HepG2 (cell line): ENCODE results near the gene MAP3K19. TPM values are rescaled to one million over a fixed set of nuclear protein-coding genes. Genes with fewer than 3 reads are reported as not detected.

Experiments used
- ARID5B ChIP-seq: IDR thresholded peaks from 2 replicates; pipeline ENCODE4 v1.4.0; 2020; ENCODE audit warnings: mild to moderate bottlenecking, missing genetic modification reagents
- CSRNP2 ChIP-seq: sonication (generic); formaldehyde crosslinking; conservative IDR thresholded peaks from 2 replicates; pipeline ENCODE4 v1.8.0; 2022; ENCODE audit warnings: low read depth, missing genetic modification reagents
- EP300 ChIP-seq, 3 experiments: sonication (generic) in 1 of 3; formaldehyde crosslinking in 1 of 3; IDR thresholded peaks; 2 replicates each; pipeline versions ENCODE4 v1.5.1 to v1.6.1; 2011 to 2020; ENCODE audit warnings: low read depth in 2 of 3, low read length in 2 of 3, borderline replicate concordance in 1 of 3, improper control_type of control experiment in 1 of 3, mild to moderate bottlenecking in 1 of 3, missing genetic modification reagents in 1 of 3, moderate library complexity in 1 of 3
- MED1 ChIP-seq: sonication (generic); formaldehyde crosslinking; IDR thresholded peaks from 2 replicates; pipeline ENCODE4 v1.4.0; 2020; ENCODE audit warnings: missing genetic modification reagents
- MIER3 ChIP-seq: IDR thresholded peaks from 2 replicates; pipeline ENCODE4 v1.6.1; 2016; ENCODE audit warnings: missing compliant biosample characterization, borderline replicate concordance
- NR2F6 ChIP-seq, 2 experiments: IDR thresholded peaks; 2 replicates each; pipeline ENCODE4 v1.6.1; 2016; ENCODE audit warnings: antibody characterized with exemption in 1 of 2, mild to moderate bottlenecking in 1 of 2
- RARA ChIP-seq: IDR thresholded peaks from 2 replicates; pipeline ENCODE4 v1.6.1; 2016; ENCODE audit warnings: missing genetic modification reagents, missing compliant biosample characterization
- SOX13 ChIP-seq, 3 experiments: fragments of 450-650 bp in 1 of 3; sonication (generic) in 1 of 3; formaldehyde crosslinking in 1 of 3; IDR thresholded peaks in 2 of 3; conservative IDR thresholded peaks in 1 of 3; 2 replicates each; pipeline versions ENCODE4 v1.5.0 to v1.6.1; 2016 to 2020; ENCODE audit warnings: antibody characterized with exemption in 1 of 3, mild to moderate bottlenecking in 1 of 3, missing compliant biosample characterization in 1 of 3, missing genetic modification reagents in 1 of 3, moderate library complexity in 1 of 3
- TBL1XR1 ChIP-seq: fragments of 150-350 bp; IDR thresholded peaks from 2 replicates; pipeline ENCODE4 v1.6.1; 2014; ENCODE audit warnings: borderline replicate concordance, low read length; ENCODE audit not compliant: partially characterized antibody
- THRA ChIP-seq: sonication (generic); formaldehyde crosslinking; IDR thresholded peaks from 2 replicates; pipeline ENCODE4 v1.4.0; 2020; ENCODE audit warnings: missing genetic modification reagents, borderline replicate concordance
- ZGPAT ChIP-seq: IDR thresholded peaks from 2 replicates; pipeline ENCODE4 v1.6.1; 2016; ENCODE audit warnings: mild to moderate bottlenecking
- ZKSCAN5 ChIP-seq: sonication (generic); formaldehyde crosslinking; IDR thresholded peaks from 2 replicates; pipeline ENCODE4 v1.5.1; 2020; ENCODE audit warnings: mild to moderate bottlenecking, missing genetic modification reagents
- ZNF234 ChIP-seq: sonication (generic); formaldehyde crosslinking; conservative IDR thresholded peaks from 2 replicates; pipeline ENCODE4 v1.5.1; 2020; ENCODE audit warnings: mild to moderate bottlenecking, missing genetic modification reagents
- ZNF281 ChIP-seq: sonication (generic); formaldehyde crosslinking; IDR thresholded peaks from 2 replicates; pipeline ENCODE4 v1.4.0; 2020; ENCODE audit warnings: missing genetic modification reagents, borderline replicate concordance
- ZNF614 ChIP-seq: IDR thresholded peaks from 2 replicates; pipeline ENCODE4 v1.6.1; 2018; ENCODE audit warnings: missing biosample characterization, missing genetic modification reagents, inconsistent platforms, borderline replicate concordance
- polyA plus RNA-seq, 8 experiments: library from polyadenylated mRNA; depleted of rRNA in 3 of 8; stranded (reverse) in 7 of 8; unstranded in 1 of 8; fragments of >200 nt; fragmentation: Illumina TruSeq in 4 of 8; extraction: Trizol in 4 of 8; gene quantifications; 2 replicates each; pipeline versions ENCODE4 v1.2.1 to v1.2.3, GENCODE V29; 2011 to 2016; ENCODE audit warnings: low read depth in 4 of 8, missing spikeins in 1 of 8, mixed read lengths in 1 of 8; ENCODE audit not compliant: insufficient read depth in 1 of 8
- total RNA-seq, 5 experiments: library from RNA; depleted of rRNA; stranded (reverse); fragments of >200 nt; fragmentation: Illumina TruSeq; extraction: Trizol; gene quantifications; 2 replicates each; pipeline ENCODE4 v1.2.3, GENCODE V29; 2016; ENCODE audit warnings: low read depth in 1 of 5

Gene MAP3K19
- total and polyA plus RNA-seq, 2 of the 13 experiments (the other 11 are each of a cell fraction or from before 2014, with no cell fraction given) = not detected

- TF ChIP-seq ZGPAT (CRISPR knock-in tag) (peak; percentile 35; the same call in 1 of the 2 replicates), ZKSCAN5 (CRISPR knock-in tag) (no peak), NR2F6 (IDR thresholded peaks at IDR 0.05) (no peak; the same call in 1 of the 2 replicates), NR2F6 (CRISPR knock-in tag; IDR thresholded peaks at IDR 0.05) (peak; percentile 51), MIER3 (0 out of 2 replicates have a peak, but pooled peaks have one; percentile 26), RARA (CRISPR knock-in tag) (peak; percentile 39; the same call in 1 of the 2 replicates), THRA (peak; percentile 97), SOX13 (IDR thresholded peaks at IDR 0.05) (no peak), SOX13 (CRISPR knock-in tag; conservative IDR thresholded peaks at IDR 0.05 in 1 of 2, IDR thresholded peaks at IDR 0.05 in 1 of 2) (peak in 1 of 2 experiments; percentile 63; a peak in 1 of 4 replicates), ZNF281 (CRISPR knock-in tag) (no peak), ARID5B (CRISPR knock-in tag) (peak; percentile 88), MED1 (0 out of 2 replicates have a peak, but pooled peaks have one; percentile 20), EP300 (IDR thresholded peaks at IDR 0.05; ENCODE audit: low read depth in 2 of 2, low read length in 2 of 2) (peak; percentile 62 to 78; a peak in 3 of 4 replicates), EP300 (CRISPR knock-in tag; IDR thresholded peaks at IDR 0.05; ENCODE audit: borderline replicate concordance) (peak; percentile 57; the same call in 1 of the 2 replicates), CSRNP2 (CRISPR knock-in tag) (no peak), TBL1XR1 (peak; percentile 26), ZNF234 (CRISPR knock-in tag) (no peak), ZNF614 (0 out of 2 replicates have a peak, but pooled peaks have one; percentile 21)
Measured at GRCh38 chr2:135091681-135092080, 44.4 kb upstream of the MAP3K19 start (continued).
